HG03159 (cell line): ENCODE measurements around the gene MAGOHB.
"Not testable (repeated sequence)": the region's sequence is repeated elsewhere in the genome, so short reads cannot be mapped to it uniquely, and the experiment has no call there.

ENCODE experiments used
- ATAC-seq: cut with Tn5 transposase; IDR thresholded peaks from one replicate; pipeline ENCODE4 v1.9.1; 2021; ENCODE audit warnings: mild to moderate bottlenecking, moderate library complexity; ENCODE audit not compliant: unreplicated experiment

The MAGOHB gene

GRCh38 chr12:10612984-10613348 lies 443 bp downstream of the MAGOHB start:
- ATAC-seq: peak; percentile 4

GRCh38 chr12:10612110-10612509 lies 1.3 kb downstream of the MAGOHB start:
- ATAC-seq: no peak

GRCh38 chr12:10611258-10611657 lies 2.2 kb downstream of the MAGOHB start:
- ATAC-seq: not testable (repeated sequence)

GRCh38 chr12:10610188-10610587 lies 3.2 kb downstream of the MAGOHB start:
- ATAC-seq: no peak

- no peak for ATAC-seq
Observed at GRCh38 chr12:10607885-10608458, 5.4 kb downstream of the MAGOHB start.

DNA sequence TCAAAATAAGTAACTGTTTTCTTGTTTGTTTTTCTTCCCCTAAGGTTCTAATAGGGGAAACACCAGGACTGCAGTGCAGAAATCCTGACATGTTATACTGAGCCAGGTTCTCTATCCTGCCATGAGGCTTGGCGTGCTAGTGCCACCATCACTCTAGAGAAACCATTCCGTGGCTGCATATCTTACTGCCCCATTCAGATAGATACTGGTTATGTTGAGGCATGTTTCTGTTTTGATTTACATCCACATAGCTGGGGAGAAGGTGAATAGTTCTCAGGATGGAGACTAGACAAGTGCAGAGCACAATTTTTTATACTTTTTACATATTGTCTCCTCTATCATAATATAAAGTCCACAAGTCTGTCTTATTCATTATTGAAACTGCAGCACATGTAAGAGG lies 11.5 kb downstream of the MAGOHB start:
- no peak for ATAC-seq

GRCh38 chr12:10600988-10601387 lies 12.4 kb downstream of the MAGOHB start:
- no peak for ATAC-seq

DNA sequence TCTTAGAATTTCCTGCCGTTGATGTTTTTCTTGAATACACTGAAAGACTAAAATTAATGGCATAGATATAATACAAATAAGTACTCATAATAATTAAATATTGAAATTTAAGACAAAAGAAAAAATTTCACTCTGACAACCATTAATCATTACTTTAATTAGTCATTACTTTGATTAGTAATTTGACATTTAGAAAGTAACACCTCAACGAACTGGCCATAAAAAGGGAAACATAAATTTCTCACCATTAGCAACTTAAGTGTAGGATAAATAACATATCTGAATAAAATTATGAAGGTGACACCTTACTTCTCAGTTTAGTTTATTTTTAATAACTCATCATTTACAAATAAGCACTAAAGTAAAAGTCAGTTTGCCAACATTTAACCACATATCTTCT lies 17.5 kb downstream of the MAGOHB start:
- no peak for ATAC-seq

DNA sequence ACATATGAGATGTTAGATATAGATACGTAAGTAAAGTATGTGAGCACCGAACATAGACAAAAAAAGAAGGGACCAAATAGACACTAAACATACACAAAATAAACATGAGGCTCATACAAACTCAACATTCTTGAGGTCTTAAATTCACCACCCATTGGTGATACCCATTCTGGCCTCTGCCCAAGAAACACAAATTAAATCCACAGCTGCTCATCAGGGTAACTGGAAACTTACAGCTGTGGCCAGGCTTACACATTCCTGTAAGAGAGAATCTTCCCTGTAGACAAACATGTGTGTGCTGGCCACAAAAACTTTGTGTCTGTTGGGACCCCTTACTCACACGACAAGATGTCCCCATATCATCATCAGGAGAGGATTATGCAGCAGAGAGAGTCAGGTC lies 22.4 kb downstream of the MAGOHB start:
- ATAC-seq: no peak

GRCh38 chr12:10584415-10584814 lies 29.0 kb downstream of the MAGOHB start:
- ATAC-seq: no peak

GRCh38 chr12:10582704-10583103 lies 30.7 kb downstream of the MAGOHB start:
- ATAC-seq: no peak

DNA sequence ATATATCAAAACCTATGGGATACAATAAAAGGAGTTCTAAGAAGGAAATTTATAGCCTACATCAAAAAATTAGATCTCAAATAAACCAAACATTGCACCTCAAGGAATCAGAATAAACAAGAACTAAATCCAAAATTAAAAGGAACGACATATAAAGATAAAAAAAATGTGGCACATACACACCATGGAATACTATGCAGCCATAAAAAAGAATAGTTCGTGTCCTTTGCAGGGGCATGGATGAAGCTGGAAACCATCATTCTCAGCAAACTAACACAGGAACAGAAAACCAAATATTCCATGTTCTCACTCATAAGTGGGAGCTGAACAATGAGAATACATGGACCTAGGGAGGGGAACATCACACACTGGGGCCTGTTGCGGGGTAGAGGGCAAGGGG lies 31.3 kb downstream of the MAGOHB start:
- not testable (repeated sequence) for ATAC-seq

DNA sequence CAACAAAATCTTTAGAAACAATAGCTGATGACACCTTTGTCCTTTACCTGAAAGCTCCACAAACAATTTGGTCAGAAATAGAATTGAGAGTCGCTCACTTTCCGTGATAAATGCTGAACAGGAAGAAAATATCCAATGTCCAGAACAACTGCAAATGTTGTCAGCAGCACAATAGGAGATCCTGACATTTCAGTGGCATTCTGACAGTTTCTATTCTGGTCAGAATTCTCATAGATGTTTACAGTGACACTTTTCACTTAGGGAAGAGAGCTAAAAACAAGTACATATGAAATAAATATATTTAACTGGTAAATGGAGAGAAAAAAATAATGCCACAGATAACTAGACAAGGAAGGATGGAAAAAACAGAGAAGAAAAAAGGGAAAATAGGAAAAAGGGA lies 39.1 kb downstream of the MAGOHB start:
- ATAC-seq: no peak

GRCh38 chr12:10572021-10572490 lies 41.4 kb downstream of the MAGOHB start:
- not testable (repeated sequence) for ATAC-seq

DNA sequence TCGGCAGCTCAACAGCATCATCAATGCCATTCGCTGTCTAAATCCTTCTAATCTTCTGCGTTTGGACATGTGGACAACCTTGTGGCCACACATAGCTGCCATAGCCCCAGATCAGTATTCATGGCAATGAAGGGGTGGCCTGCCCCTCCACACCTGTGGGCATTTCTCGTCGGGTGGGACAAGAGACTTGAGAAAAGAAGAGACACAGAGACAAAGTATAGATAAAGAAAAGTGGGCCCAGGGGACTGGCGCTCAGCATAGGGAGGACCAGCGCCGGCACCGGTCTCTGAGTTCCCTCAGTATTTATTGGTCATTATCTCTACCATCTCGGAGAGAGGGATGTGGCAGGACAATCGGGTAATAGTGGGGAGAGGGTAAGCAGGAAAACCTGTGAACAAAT lies 42.3 kb downstream of the MAGOHB start:
- no peak for ATAC-seq

- ATAC-seq: no peak
Observed at GRCh38 chr12:10567813-10568212, 45.6 kb downstream of the MAGOHB start.

GRCh38 chr12:10563966-10564365 lies 49.4 kb downstream of the MAGOHB start:
- no peak for ATAC-seq

GRCh38 chr12:10563002-10563401 lies 50.4 kb downstream of the MAGOHB start:
- no peak for ATAC-seq

- ATAC-seq: no peak
Observed at GRCh38 chr12:10562306-10562933, 51.0 kb downstream of the MAGOHB start.

DNA sequence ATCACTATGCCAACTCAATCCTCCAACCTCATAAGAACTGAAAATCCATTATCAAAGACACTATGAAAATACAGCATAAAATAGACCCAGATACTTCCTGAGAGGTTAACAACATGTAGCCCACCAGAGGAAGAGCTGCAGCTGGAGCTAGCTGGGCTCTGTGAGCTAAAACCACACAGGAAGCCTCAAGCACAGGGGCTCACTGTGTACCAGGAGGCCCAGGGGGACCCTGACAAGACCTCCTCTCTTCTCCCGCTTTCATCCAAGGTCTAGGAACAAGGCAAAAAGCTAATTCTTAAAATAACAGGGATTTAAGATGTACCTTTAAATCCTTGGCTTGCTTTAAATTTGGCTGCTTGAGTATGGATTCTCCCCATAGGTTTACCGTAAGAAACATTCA lies 54.2 kb downstream of the MAGOHB start:
- no peak for ATAC-seq

DNA sequence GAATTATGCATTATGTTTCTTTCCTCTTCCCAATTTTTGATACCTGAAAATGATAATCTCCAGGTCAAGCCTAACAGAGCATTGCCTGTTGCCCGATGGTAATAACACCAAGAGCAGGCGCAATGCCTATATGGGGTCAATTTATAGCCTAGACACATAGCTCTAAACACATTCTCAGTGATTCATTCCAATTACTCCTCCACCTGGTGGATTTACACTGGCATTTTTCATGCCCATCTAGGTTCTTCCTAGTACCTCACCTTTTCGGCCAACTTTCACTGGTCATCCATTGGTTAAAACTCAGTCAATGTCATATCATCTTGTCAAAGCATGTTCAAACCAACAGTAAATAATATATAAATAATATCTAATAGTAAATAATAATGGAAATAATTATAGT lies 54.6 kb downstream of the MAGOHB start:
- ATAC-seq: no peak

DNA sequence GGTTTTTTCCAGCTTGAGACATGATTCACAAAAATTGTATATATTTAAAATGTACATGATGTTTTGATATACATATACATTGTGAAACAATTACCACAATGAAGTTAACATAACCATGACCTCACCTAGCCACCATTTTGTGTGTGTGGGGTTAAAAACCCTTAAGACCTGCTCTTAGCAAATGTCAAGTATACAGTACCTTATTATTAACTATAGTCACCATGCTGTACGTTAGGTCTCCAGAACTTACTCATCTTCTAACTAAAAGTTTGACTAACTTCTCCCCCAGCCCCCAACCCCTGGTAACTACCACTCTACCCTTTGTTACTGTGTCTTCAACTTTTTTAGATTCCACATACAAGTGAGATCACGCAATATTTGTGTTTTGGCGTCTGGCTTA lies 55.1 kb downstream of the MAGOHB start:
- no peak for ATAC-seq

- ATAC-seq: peak; percentile 53
Observed at GRCh38 chr12:10557766-10558165, 55.6 kb downstream of the MAGOHB start.
